Measurements from ENCODE around the gene SORL1.

GRCh38 chr11:121540627-121541026 is 88.5 kb downstream of the SORL1 start:
- TF ChIP-seq CTCF (conservative IDR thresholded peaks at IDR 0.05 in 1 of 2, IDR thresholded peaks at IDR 0.05 in 1 of 2; ENCODE audit: extremely low read depth in 1 of 2, insufficient read depth in 1 of 2, low read depth in 1 of 2, low read length in 2 of 2) (no peak), EZH2 (IDR thresholded peaks at IDR 0.05; ENCODE audit: borderline replicate concordance, low read length) (no peak)
